K562 (cell line): ENCODE data around the gene ZNF180. TPM values are rescaled to one million over a fixed set of nuclear protein-coding genes. Genes with fewer than 3 reads are reported as not detected.

ENCODE experiments used
- ATAC-seq: fragments of 200-7000 bp; cut with Tn5 transposase; 3 replicates; pipeline ENCODE4 v1.9.1; 2020; ENCODE audit warnings: moderate library complexity
- BruUV-seq: library from RNA; stranded (reverse); fragments of 400-500 nt; replicated peaks from 2 replicates; lab custom pipeline; 2021; lab: Mats Ljungman, UMichigan
- CTCF ChIA-PET: fragments of 300-600 bp; formaldehyde crosslinking; extraction: SDS; loops from one replicate; lab custom pipeline; 2021; ENCODE audit warnings: low intra/inter-chr PET ratio; lab: Yijun Ruan, JAX
- POLR2A ChIA-PET: fragments of 300-600, 350-650 bp; sonication (Branson Sonifier 250); formaldehyde crosslinking; extraction: SDS; loops from one replicate; lab custom pipeline; 2021; ENCODE audit warnings: antibody characterized with exemption, inconsistent platforms; lab: Yijun Ruan, JAX
- DNase-seq, 4 experiments: peaks; one replicate each; pipeline versions ENCODE4 v3.0.0 to v3.0.0-alpha.2; 2011 to 2018; ENCODE audit warnings: low spot score in 3 of 4, mixed read lengths in 3 of 4; ENCODE audit errors: extremely low read depth in 1 of 4
- FAIRE-seq: peaks from 2 replicates; lab custom pipeline; 2011; peaks lifted over from hg19 to GRCh38; lab: Jason Lieb, UNC
- H2AFZ ChIP-seq: 2 replicates; pipeline ENCODE4 v1.6.0; 2011; ENCODE audit warnings: low read depth, low read length, control low read depth, inconsistent platforms
- H3K27ac ChIP-seq: fragments of 200-600 bp; 3 replicates; pipeline ENCODE4 v1.8.0; 2011; ENCODE audit warnings: low read depth, mild to moderate bottlenecking, control low read depth, inconsistent platforms, low read length, moderate library complexity, mixed read lengths; ENCODE audit errors: extremely low read depth
- H3K27me3 ChIP-seq, 2 experiments: fragments of 300-600 bp in 1 of 2; 2 replicates in 1 of 2; 3 replicates in 1 of 2; pipeline versions ENCODE4 v1.6.0 to v1.8.0; 2011; ENCODE audit warnings: inconsistent platforms in 2 of 2, low read length in 2 of 2, mild to moderate bottlenecking in 1 of 2, mixed read lengths in 1 of 2, moderate library complexity in 1 of 2; ENCODE audit not compliant: control insufficient read depth in 2 of 2, insufficient read depth in 2 of 2
- H3K36me3 ChIP-seq: fragments of 300-600 bp; 3 replicates; pipeline ENCODE4 v1.8.0; 2011; ENCODE audit warnings: mild to moderate bottlenecking, low read length, inconsistent platforms; ENCODE audit not compliant: control insufficient read depth, insufficient read depth
- H3K4me1 ChIP-seq, 2 experiments: fragments of 200-600 bp in 1 of 2; replicated peaks in 1 of 2; 2 replicates in 1 of 2; 3 replicates in 1 of 2; pipeline versions ENCODE4 v1.5.1 to v1.8.0; 2011; ENCODE audit warnings: inconsistent platforms in 2 of 2, low read length in 2 of 2, mild to moderate bottlenecking in 1 of 2, mixed read lengths in 1 of 2, moderate library complexity in 1 of 2; ENCODE audit not compliant: control insufficient read depth in 2 of 2, insufficient read depth in 2 of 2
- H3K4me2 ChIP-seq: 2 replicates; pipeline ENCODE4 v1.6.1; 2011; ENCODE audit warnings: low read length, control low read depth, inconsistent platforms, mixed read lengths; ENCODE audit not compliant: insufficient read depth
- H3K4me3 ChIP-seq: fragments of 200-600 bp; sonication (generic), shearing (Covaris generic); 2 replicates; pipeline ENCODE4 v1.5.1; 2016; ENCODE audit warnings: control low read depth, inconsistent platforms
- H3K79me2 ChIP-seq: fragments of 200-600 bp; 3 replicates; pipeline ENCODE4 v1.8.0; 2011; ENCODE audit warnings: low read length, inconsistent platforms; ENCODE audit not compliant: control insufficient read depth, insufficient read depth
- H3K9ac ChIP-seq, 2 experiments: 2 replicates each; pipeline versions ENCODE4 v1.6.0 to v1.6.1; 2011; ENCODE audit warnings: low read depth in 2 of 2, low read length in 2 of 2, control low read depth in 1 of 2, inconsistent platforms in 1 of 2, mild to moderate bottlenecking in 1 of 2, mixed read lengths in 1 of 2; ENCODE audit not compliant: insufficient read depth in 1 of 2
- H3K9me1 ChIP-seq: one replicate; pipeline ENCODE4 v1.6.0; 2011; ENCODE audit warnings: inconsistent platforms, mild to moderate bottlenecking, low read length, moderate library complexity; ENCODE audit not compliant: control insufficient read depth, insufficient read depth
- H3K9me3 ChIP-seq: replicated peaks from 2 replicates; pipeline ENCODE4 v1.5.1; 2011; ENCODE audit warnings: low read depth, low read length, inconsistent platforms; ENCODE audit not compliant: control insufficient read depth, insufficient read depth
- H4K20me1 ChIP-seq: replicated peaks from 2 replicates; pipeline ENCODE4 v1.6.1; 2011; ENCODE audit warnings: low read length, inconsistent platforms, mixed read lengths; ENCODE audit not compliant: control insufficient read depth, insufficient read depth
- ASH1L ChIP-seq: fragments of 450-650 bp; IDR thresholded peaks from 2 replicates; pipeline ENCODE4 v1.6.1; 2018; ENCODE audit warnings: borderline replicate concordance, mild to moderate bottlenecking, low read depth; ENCODE audit not compliant: partially characterized antibody
- EGR1 ChIP-seq: fragments of 450-650 bp; conservative IDR thresholded peaks from 2 replicates; pipeline ENCODE4 v1.6.1; 2017; ENCODE audit warnings: mild to moderate bottlenecking
- EP400 ChIP-seq: fragments of 450-650 bp; IDR thresholded peaks from 2 replicates; pipeline ENCODE4 v1.6.1; 2017; ENCODE audit warnings: antibody characterized with exemption, mild to moderate bottlenecking, moderate library complexity
- ETS2 ChIP-seq: IDR thresholded peaks from 2 replicates; pipeline ENCODE4 v1.6.1; 2016; ENCODE audit warnings: borderline replicate concordance, missing genetic modification characterization, mild to moderate bottlenecking, moderate library complexity, missing compliant biosample characterization; ENCODE audit not compliant: poor library complexity, severe bottlenecking
- NFE2 ChIP-seq: IDR thresholded peaks from 2 replicates; pipeline ENCODE4 v1.6.1; 2014; ENCODE audit warnings: antibody characterized with exemption, low read depth
- RBM17 ChIP-seq: fragments of 200-400 bp; formaldehyde crosslinking; IDR thresholded peaks from 2 replicates; pipeline ENCODE4 v1.6.1; 2017; ENCODE audit warnings: low read depth, mild to moderate bottlenecking, low read length, borderline replicate concordance
- RFX5 ChIP-seq: IDR thresholded peaks from 2 replicates; pipeline ENCODE4 v1.6.1; 2011; ENCODE audit warnings: low read depth, mild to moderate bottlenecking, improper control_type of control experiment, low read length
- ZNF561 ChIP-seq: fragments of 450-650 bp; formaldehyde crosslinking; conservative IDR thresholded peaks from 2 replicates; pipeline ENCODE4 v1.4.0; 2020; ENCODE audit warnings: mild to moderate bottlenecking, moderate library complexity
- ZNF57 ChIP-seq: fragments of 450-650 bp; formaldehyde crosslinking; IDR thresholded peaks from 2 replicates; pipeline ENCODE4 v1.4.0; 2020; ENCODE audit warnings: mild to moderate bottlenecking, moderate library complexity
- WGBS: fragments of 100-300 bp; shearing (Covaris generic); methylation state at CpG from one replicate; pipeline ENCODE4 v1.1.6; 2016; ENCODE audit warnings: low coverage, mixed read lengths; ENCODE audit not compliant: insufficient coverage; ENCODE audit errors: missing lambda C conversion rate; 5-methylcytosine and 5-hydroxymethylcytosine counted together
- in situ Hi-C: fragments of 300-500 bp; cut with MboI; formaldehyde crosslinking; loops from 4 replicates; pipeline ENCODE4 v1.15.0; 2018; ENCODE audit warnings: inconsistent platforms, mixed read lengths
- intact Hi-C: fragments of 100-400 bp; cut with micrococcal nuclease; formaldehyde crosslinking; loops from 2 replicates; pipeline ENCODE4 v1.14.2; 2022
- polyA plus RNA-seq, 8 experiments: library from polyadenylated mRNA; depleted of rRNA in 4 of 8; stranded (reverse) in 5 of 8; unstranded in 3 of 8; fragments of >200 nt; fragmentation: Nextera tagmentation in 2 of 8; fragmentation: Illumina TruSeq in 1 of 8; extraction: Ambion mirVana in 2 of 8; extraction: Trizol in 1 of 8; gene quantifications; 2 replicates each; pipeline versions ENCODE4 v1.2.1 to v1.2.3, GENCODE V29; 2011 to 2014; ENCODE audit warnings: inconsistent platforms in 1 of 8, missing spikeins in 1 of 8
- total RNA-seq, 7 experiments: library from RNA; depleted of rRNA in 6 of 7; stranded (reverse); fragments of >200 nt in 6 of 7; fragmentation: Illumina TruSeq in 2 of 7; extraction: Trizol in 2 of 7; gene quantifications; 2 replicates each; pipeline versions ENCODE4 v1.2.1 to v1.2.3, GENCODE V29; 2011 to 2021; ENCODE audit warnings: low replicate concordance in 1 of 7
- TF ChIP-seq, protein P1 (sequence below): sonication (generic); formaldehyde crosslinking; IDR thresholded peaks from 2 replicates; pipeline ENCODE4 v1.8.1; 2023; ENCODE audit warnings: mild to moderate bottlenecking, missing genetic modification reagents
- TF ChIP-seq, protein P2 (sequence below): conservative IDR thresholded peaks from 2 replicates; pipeline ENCODE4 v1.6.1; 2011; ENCODE audit warnings: low read depth, mild to moderate bottlenecking, low read length; ENCODE audit not compliant: control insufficient read depth

The ZNF180 gene
- total and polyA plus RNA-seq, 9 of the 15 experiments (the other 6 are each of a cell fraction or from before 2014, with no cell fraction given) = 1.8 to 8.7 (median 5.9) TPM

DNA sequence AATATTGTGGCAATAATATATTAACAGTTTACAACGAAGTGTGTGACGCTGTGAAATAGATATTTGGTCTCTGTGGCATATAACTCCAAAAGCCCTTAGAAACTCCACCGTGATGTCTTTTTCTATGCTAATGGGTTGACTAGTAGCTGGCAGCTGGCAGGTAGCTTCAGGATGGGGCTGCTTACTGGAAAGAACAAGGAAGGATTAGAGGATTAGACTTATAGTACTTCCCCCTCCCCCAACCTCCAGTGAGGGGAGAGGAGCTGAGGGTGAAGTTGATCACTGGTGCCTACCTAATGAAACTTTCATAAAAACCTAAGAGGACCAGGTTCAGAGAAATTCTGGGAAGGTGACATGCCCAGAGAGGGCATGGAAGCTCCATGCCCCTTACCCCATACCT is 61.9 kb downstream of the ZNF180 start:
- in situ Hi-C loops (no loop called here), intact Hi-C loops (no loop called here)
- Histone ChIP-seq H3K4me1 (no peaks in the 10 kb centered on the region), H3K9me3 (no peaks in the 10 kb centered on the region; the same call in 1 of the 2 replicates), H3K4me3 (no peak overlapping the region), H3K9ac (no peak overlapping the region), H3K36me3 (no peaks in the 10 kb centered on the region), H3K27me3 (no peaks in the 10 kb centered on the region), H4K20me1 (no peaks in the 10 kb centered on the region), H3K27ac (no peak overlapping the region), H3K9me1 (no peaks in the 10 kb centered on the region), H3K79me2 (no peaks in the 10 kb centered on the region), H2AFZ (no peak overlapping the region), H3K4me2 (no peak overlapping the region)
- 2% methylated on average over 3 of the region's 3 CpGs for WGBS
- DNase-seq (no peak), ATAC-seq (no peak), FAIRE-seq (no peak)
- TF ChIP-seq EP400 = no peak
- no peak for TF ChIP-seq ZNF561 (CRISPR knock-in tag)
- ChIA-PET CTCF (no interaction called here), POLR2A (no interaction called here)
- BruUV-seq = no TSS peak

DNA sequence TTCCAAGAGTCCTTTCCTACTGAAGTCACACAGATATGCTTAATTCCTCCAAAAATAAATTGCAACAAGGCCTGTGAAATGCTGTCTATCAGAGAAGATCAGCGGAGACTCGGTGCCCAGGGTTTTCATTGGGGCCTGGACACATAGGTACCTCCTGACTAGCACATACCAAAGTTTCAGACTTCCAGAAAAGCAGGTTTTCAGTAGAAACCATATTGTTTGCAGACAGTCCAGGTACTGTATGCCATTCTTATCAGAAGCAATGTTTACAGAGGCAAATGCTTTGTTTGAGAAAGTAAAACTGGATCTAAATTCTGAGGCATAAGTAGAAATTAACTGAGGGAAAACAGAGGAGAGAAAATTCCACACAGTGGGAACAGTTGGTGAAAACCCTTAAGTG is 64.9 kb downstream of the ZNF180 start:
- ATAC-seq (no peak), DNase-seq (no peak), FAIRE-seq (no peak)
- Histone ChIP-seq H3K36me3 (no peaks in the 10 kb centered on the region), H3K4me1 (no peaks in the 10 kb centered on the region), H3K27me3 (no peaks in the 10 kb centered on the region), H3K4me3 (no peak overlapping the region), H3K4me2 (no peak overlapping the region), H3K9me1 (no peaks in the 10 kb centered on the region), H2AFZ (no peak overlapping the region), H3K27ac (no peak overlapping the region), H3K79me2 (no peaks in the 10 kb centered on the region), H3K9ac (no peak overlapping the region), H4K20me1 (no peaks in the 10 kb centered on the region), H3K9me3 (no peaks in the 10 kb centered on the region; the same call in 1 of the 2 replicates)
- ChIA-PET POLR2A (no interaction called here), CTCF (no interaction called here)
- BruUV-seq = no TSS peak
- intact Hi-C loops (no loop called here), in situ Hi-C loops (no loop called here)
- 0% methylated on average over 2 of the region's 2 CpGs for WGBS
- no peak for TF ChIP-seq ZNF57 (CRISPR knock-in tag)
- TF ChIP-seq RBM17 = no peak
- no peak for TF ChIP-seq ETS2 (tag)
- no peak for TF ChIP-seq RFX5
- TF ChIP-seq, protein P1, sequence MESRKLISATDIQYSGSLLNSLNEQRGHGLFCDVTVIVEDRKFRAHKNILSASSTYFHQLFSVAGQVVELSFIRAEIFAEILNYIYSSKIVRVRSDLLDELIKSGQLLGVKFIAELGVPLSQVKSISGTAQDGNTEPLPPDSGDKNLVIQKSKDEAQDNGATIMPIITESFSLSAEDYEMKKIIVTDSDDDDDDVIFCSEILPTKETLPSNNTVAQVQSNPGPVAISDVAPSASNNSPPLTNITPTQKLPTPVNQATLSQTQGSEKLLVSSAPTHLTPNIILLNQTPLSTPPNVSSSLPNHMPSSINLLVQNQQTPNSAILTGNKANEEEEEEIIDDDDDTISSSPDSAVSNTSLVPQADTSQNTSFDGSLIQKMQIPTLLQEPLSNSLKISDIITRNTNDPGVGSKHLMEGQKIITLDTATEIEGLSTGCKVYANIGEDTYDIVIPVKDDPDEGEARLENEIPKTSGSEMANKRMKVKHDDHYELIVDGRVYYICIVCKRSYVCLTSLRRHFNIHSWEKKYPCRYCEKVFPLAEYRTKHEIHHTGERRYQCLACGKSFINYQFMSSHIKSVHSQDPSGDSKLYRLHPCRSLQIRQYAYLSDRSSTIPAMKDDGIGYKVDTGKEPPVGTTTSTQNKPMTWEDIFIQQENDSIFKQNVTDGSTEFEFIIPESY (CRISPR knock-in tag) = no peak
- no peak for TF ChIP-seq EGR1
- TF ChIP-seq, protein P2, sequence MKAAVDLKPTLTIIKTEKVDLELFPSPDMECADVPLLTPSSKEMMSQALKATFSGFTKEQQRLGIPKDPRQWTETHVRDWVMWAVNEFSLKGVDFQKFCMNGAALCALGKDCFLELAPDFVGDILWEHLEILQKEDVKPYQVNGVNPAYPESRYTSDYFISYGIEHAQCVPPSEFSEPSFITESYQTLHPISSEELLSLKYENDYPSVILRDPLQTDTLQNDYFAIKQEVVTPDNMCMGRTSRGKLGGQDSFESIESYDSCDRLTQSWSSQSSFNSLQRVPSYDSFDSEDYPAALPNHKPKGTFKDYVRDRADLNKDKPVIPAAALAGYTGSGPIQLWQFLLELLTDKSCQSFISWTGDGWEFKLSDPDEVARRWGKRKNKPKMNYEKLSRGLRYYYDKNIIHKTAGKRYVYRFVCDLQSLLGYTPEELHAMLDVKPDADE = no peak
- TF ChIP-seq NFE2 = no peak
- no peak for TF ChIP-seq ASH1L
